ENCODE results near the gene MCF2L.

MCF2L gene

GRCh38 chr13:112955271-112955937, 13.6 kb upstream of the MCF2L start:
- ATAC-seq = no peak

GRCh38 chr13:112955956-112956355, 13.1 kb upstream of the MCF2L start:
- no peak for ATAC-seq
- TF ChIP-seq ZNF70 (CRISPR knock-in tag; IDR thresholded peaks at IDR 0.05) (no peak), ZFP30 (CRISPR knock-in tag; IDR thresholded peaks at IDR 0.05) (no peak), ZNF565 (CRISPR knock-in tag; conservative IDR thresholded peaks at IDR 0.05; ENCODE audit: low read depth) (no peak), ARNTL (CRISPR knock-in tag; IDR thresholded peaks at IDR 0.05; ENCODE audit: borderline replicate concordance, low read depth) (no peak), TCF4 (CRISPR knock-in tag; IDR thresholded peaks at IDR 0.05; ENCODE audit: borderline replicate concordance) (no peak), TOX (CRISPR knock-in tag; IDR thresholded peaks at IDR 0.05; ENCODE audit: borderline replicate concordance) (no peak), CSDC2 (CRISPR knock-in tag; IDR thresholded peaks at IDR 0.05) (no peak), ZFP3 (CRISPR knock-in tag; IDR thresholded peaks at IDR 0.05) (no peak), PPARA (CRISPR knock-in tag; IDR thresholded peaks at IDR 0.05; ENCODE audit: borderline replicate concordance) (no peak), SNAI2 (CRISPR knock-in tag; IDR thresholded peaks at IDR 0.05) (no peak), CREB5 (CRISPR knock-in tag; IDR thresholded peaks at IDR 0.05; ENCODE audit: low read depth) (no peak), RARB (CRISPR knock-in tag; IDR thresholded peaks at IDR 0.05) (no peak)
- TF ChIP-seq, protein P1, sequence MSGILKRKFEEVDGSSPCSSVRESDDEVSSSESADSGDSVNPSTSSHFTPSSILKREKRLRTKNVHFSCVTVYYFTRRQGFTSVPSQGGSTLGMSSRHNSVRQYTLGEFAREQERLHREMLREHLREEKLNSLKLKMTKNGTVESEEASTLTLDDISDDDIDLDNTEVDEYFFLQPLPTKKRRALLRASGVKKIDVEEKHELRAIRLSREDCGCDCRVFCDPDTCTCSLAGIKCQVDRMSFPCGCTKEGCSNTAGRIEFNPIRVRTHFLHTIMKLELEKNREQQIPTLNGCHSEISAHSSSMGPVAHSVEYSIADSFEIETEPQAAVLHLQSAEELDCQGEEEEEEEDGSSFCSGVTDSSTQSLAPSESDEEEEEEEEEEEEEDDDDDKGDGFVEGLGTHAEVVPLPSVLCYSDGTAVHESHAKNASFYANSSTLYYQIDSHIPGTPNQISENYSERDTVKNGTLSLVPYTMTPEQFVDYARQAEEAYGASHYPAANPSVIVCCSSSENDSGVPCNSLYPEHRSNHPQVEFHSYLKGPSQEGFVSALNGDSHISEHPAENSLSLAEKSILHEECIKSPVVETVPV (CRISPR knock-in tag; IDR thresholded peaks at IDR 0.05) = no peak
- TF ChIP-seq, protein P2, sequence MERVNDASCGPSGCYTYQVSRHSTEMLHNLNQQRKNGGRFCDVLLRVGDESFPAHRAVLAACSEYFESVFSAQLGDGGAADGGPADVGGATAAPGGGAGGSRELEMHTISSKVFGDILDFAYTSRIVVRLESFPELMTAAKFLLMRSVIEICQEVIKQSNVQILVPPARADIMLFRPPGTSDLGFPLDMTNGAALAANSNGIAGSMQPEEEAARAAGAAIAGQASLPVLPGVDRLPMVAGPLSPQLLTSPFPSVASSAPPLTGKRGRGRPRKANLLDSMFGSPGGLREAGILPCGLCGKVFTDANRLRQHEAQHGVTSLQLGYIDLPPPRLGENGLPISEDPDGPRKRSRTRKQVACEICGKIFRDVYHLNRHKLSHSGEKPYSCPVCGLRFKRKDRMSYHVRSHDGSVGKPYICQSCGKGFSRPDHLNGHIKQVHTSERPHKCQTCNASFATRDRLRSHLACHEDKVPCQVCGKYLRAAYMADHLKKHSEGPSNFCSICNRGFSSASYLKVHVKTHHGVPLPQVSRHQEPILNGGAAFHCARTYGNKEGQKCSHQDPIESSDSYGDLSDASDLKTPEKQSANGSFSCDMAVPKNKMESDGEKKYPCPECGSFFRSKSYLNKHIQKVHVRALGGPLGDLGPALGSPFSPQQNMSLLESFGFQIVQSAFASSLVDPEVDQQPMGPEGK (CRISPR knock-in tag; IDR thresholded peaks at IDR 0.05; ENCODE audit: borderline replicate concordance) = no peak

More at GRCh38 chr13:112955271-112955937, 13.6 kb upstream of the MCF2L start:
- TF ChIP-seq ZNF565 (CRISPR knock-in tag; conservative IDR thresholded peaks at IDR 0.05; ENCODE audit: low read depth) (no peak), ZFP3 (CRISPR knock-in tag; IDR thresholded peaks at IDR 0.05) (no peak), ZNF8 (CRISPR knock-in tag; IDR thresholded peaks at IDR 0.05) (no peak), ARNTL (CRISPR knock-in tag; IDR thresholded peaks at IDR 0.05; ENCODE audit: borderline replicate concordance, low read depth) (no peak), SNAI2 (CRISPR knock-in tag; IDR thresholded peaks at IDR 0.05) (no peak), TCF4 (CRISPR knock-in tag; IDR thresholded peaks at IDR 0.05; ENCODE audit: borderline replicate concordance) (no peak), TSHZ2 (CRISPR knock-in tag; IDR thresholded peaks at IDR 0.05) (no peak), CREB5 (CRISPR knock-in tag; IDR thresholded peaks at IDR 0.05; ENCODE audit: low read depth) (no peak), PPARA (CRISPR knock-in tag; IDR thresholded peaks at IDR 0.05; ENCODE audit: borderline replicate concordance) (no peak), ISL1 (CRISPR knock-in tag; IDR thresholded peaks at IDR 0.05) (no peak), GLIS3 (CRISPR knock-in tag; IDR thresholded peaks at IDR 0.05) (no peak), ESRRG (CRISPR knock-in tag; IDR thresholded peaks at IDR 0.05) (no peak), CSDC2 (CRISPR knock-in tag; IDR thresholded peaks at IDR 0.05) (no peak), TOX (CRISPR knock-in tag; IDR thresholded peaks at IDR 0.05; ENCODE audit: borderline replicate concordance) (no peak), BACH2 (CRISPR knock-in tag; IDR thresholded peaks at IDR 0.05; ENCODE audit: borderline replicate concordance) (no peak), ZC3H10 (CRISPR knock-in tag; IDR thresholded peaks at IDR 0.05) (no peak)
- TF ChIP-seq, protein P2 (CRISPR knock-in tag; IDR thresholded peaks at IDR 0.05; ENCODE audit: borderline replicate concordance) = no peak
- TF ChIP-seq, protein P1 (CRISPR knock-in tag; IDR thresholded peaks at IDR 0.05) = no peak
